ENCODE results near the gene PIK3R5.

DNA sequence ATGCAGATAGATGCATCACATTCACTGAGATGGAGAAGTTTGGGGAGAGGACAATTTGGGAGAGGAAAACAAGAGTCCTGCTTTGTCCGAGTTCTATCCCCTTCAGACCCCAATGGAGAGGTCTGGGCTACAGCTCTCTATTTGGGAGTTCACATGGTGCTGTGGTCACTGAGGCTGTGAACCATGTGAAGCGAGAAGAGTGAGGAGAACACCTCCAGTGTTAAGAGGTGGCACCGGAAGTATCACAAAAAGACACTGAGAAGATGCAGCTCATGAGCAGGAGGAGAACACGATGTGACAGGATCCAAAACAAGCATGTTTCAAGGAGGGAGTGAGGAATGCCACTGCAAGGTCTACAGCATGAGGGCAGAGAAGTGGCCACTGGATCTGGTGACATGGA lies 39.7 kb downstream of the PIK3R5 start:
- TF ChIP-seq, protein P1, sequence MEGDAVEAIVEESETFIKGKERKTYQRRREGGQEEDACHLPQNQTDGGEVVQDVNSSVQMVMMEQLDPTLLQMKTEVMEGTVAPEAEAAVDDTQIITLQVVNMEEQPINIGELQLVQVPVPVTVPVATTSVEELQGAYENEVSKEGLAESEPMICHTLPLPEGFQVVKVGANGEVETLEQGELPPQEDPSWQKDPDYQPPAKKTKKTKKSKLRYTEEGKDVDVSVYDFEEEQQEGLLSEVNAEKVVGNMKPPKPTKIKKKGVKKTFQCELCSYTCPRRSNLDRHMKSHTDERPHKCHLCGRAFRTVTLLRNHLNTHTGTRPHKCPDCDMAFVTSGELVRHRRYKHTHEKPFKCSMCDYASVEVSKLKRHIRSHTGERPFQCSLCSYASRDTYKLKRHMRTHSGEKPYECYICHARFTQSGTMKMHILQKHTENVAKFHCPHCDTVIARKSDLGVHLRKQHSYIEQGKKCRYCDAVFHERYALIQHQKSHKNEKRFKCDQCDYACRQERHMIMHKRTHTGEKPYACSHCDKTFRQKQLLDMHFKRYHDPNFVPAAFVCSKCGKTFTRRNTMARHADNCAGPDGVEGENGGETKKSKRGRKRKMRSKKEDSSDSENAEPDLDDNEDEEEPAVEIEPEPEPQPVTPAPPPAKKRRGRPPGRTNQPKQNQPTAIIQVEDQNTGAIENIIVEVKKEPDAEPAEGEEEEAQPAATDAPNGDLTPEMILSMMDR (IDR thresholded peaks at IDR 0.05): no peak
- no peak for TF ChIP-seq POLR2A (IDR thresholded peaks at IDR 0.05)

All from lower leg skin (tissue), 3 donors.